K562 (cell line): ENCODE results near the gene AK2. TPM values are rescaled to one million over a fixed set of nuclear protein-coding genes. Genes with fewer than 3 reads are reported as not detected.

Experiments used
- ATAC-seq: fragments of 200-7000 bp; cut with Tn5 transposase; 3 replicates; pipeline ENCODE4 v1.9.1; 2020; ENCODE audit warnings: moderate library complexity
- BruUV-seq: library from RNA; stranded (reverse); fragments of 400-500 nt; replicated peaks from 2 replicates; lab custom pipeline; 2021; lab: Mats Ljungman, UMichigan
- CTCF ChIA-PET: fragments of 300-600 bp; formaldehyde crosslinking; extraction: SDS; loops from one replicate; lab custom pipeline; 2021; ENCODE audit warnings: low intra/inter-chr PET ratio; lab: Yijun Ruan, JAX
- POLR2A ChIA-PET: fragments of 300-600, 350-650 bp; sonication (Branson Sonifier 250); formaldehyde crosslinking; extraction: SDS; loops from one replicate; lab custom pipeline; 2021; ENCODE audit warnings: antibody characterized with exemption, inconsistent platforms; lab: Yijun Ruan, JAX
- DNase-seq, 4 experiments: peaks; one replicate each; pipeline versions ENCODE4 v3.0.0 to v3.0.0-alpha.2; 2011 to 2018; ENCODE audit warnings: low spot score in 3 of 4, mixed read lengths in 3 of 4; ENCODE audit errors: extremely low read depth in 1 of 4
- FAIRE-seq: peaks from 2 replicates; lab custom pipeline; 2011; peaks lifted over from hg19 to GRCh38; lab: Jason Lieb, UNC
- H2AFZ ChIP-seq: 2 replicates; pipeline ENCODE4 v1.6.0; 2011; ENCODE audit warnings: low read depth, low read length, control low read depth, inconsistent platforms
- H3K27ac ChIP-seq: fragments of 200-600 bp; 3 replicates; pipeline ENCODE4 v1.8.0; 2011; ENCODE audit warnings: low read depth, mild to moderate bottlenecking, control low read depth, inconsistent platforms, low read length, moderate library complexity, mixed read lengths; ENCODE audit errors: extremely low read depth
- H3K27me3 ChIP-seq, 2 experiments: fragments of 300-600 bp in 1 of 2; 2 replicates in 1 of 2; 3 replicates in 1 of 2; pipeline versions ENCODE4 v1.6.0 to v1.8.0; 2011; ENCODE audit warnings: inconsistent platforms in 2 of 2, low read length in 2 of 2, mild to moderate bottlenecking in 1 of 2, mixed read lengths in 1 of 2, moderate library complexity in 1 of 2; ENCODE audit not compliant: control insufficient read depth in 2 of 2, insufficient read depth in 2 of 2
- H3K36me3 ChIP-seq: fragments of 300-600 bp; 3 replicates; pipeline ENCODE4 v1.8.0; 2011; ENCODE audit warnings: mild to moderate bottlenecking, low read length, inconsistent platforms; ENCODE audit not compliant: control insufficient read depth, insufficient read depth
- H3K4me1 ChIP-seq, 2 experiments: fragments of 200-600 bp in 1 of 2; replicated peaks in 1 of 2; 2 replicates in 1 of 2; 3 replicates in 1 of 2; pipeline versions ENCODE4 v1.5.1 to v1.8.0; 2011; ENCODE audit warnings: inconsistent platforms in 2 of 2, low read length in 2 of 2, mild to moderate bottlenecking in 1 of 2, mixed read lengths in 1 of 2, moderate library complexity in 1 of 2; ENCODE audit not compliant: control insufficient read depth in 2 of 2, insufficient read depth in 2 of 2
- H3K4me2 ChIP-seq: 2 replicates; pipeline ENCODE4 v1.6.1; 2011; ENCODE audit warnings: low read length, control low read depth, inconsistent platforms, mixed read lengths; ENCODE audit not compliant: insufficient read depth
- H3K4me3 ChIP-seq: fragments of 200-600 bp; sonication (generic), shearing (Covaris generic); 2 replicates; pipeline ENCODE4 v1.5.1; 2016; ENCODE audit warnings: control low read depth, inconsistent platforms
- H3K79me2 ChIP-seq: fragments of 200-600 bp; 3 replicates; pipeline ENCODE4 v1.8.0; 2011; ENCODE audit warnings: low read length, inconsistent platforms; ENCODE audit not compliant: control insufficient read depth, insufficient read depth
- H3K9ac ChIP-seq, 2 experiments: 2 replicates each; pipeline versions ENCODE4 v1.6.0 to v1.6.1; 2011; ENCODE audit warnings: low read depth in 2 of 2, low read length in 2 of 2, control low read depth in 1 of 2, inconsistent platforms in 1 of 2, mild to moderate bottlenecking in 1 of 2, mixed read lengths in 1 of 2; ENCODE audit not compliant: insufficient read depth in 1 of 2
- H3K9me1 ChIP-seq: one replicate; pipeline ENCODE4 v1.6.0; 2011; ENCODE audit warnings: inconsistent platforms, mild to moderate bottlenecking, low read length, moderate library complexity; ENCODE audit not compliant: control insufficient read depth, insufficient read depth
- H3K9me3 ChIP-seq: replicated peaks from 2 replicates; pipeline ENCODE4 v1.5.1; 2011; ENCODE audit warnings: low read depth, low read length, inconsistent platforms; ENCODE audit not compliant: control insufficient read depth, insufficient read depth
- H4K20me1 ChIP-seq: replicated peaks from 2 replicates; pipeline ENCODE4 v1.6.1; 2011; ENCODE audit warnings: low read length, inconsistent platforms, mixed read lengths; ENCODE audit not compliant: control insufficient read depth, insufficient read depth
- ATF7 ChIP-seq: fragments of 450-650 bp; IDR thresholded peaks from 2 replicates; pipeline ENCODE4 v1.7.1; 2014; ENCODE audit warnings: mild to moderate bottlenecking, moderate library complexity
- BHLHE40 ChIP-seq: IDR thresholded peaks from 2 replicates; pipeline ENCODE4 v1.6.1; 2011; ENCODE audit warnings: low read length, improper control_type of control experiment
- GABPA ChIP-seq: fragments of 200-800 bp; sonication (Bioruptor generic); conservative IDR thresholded peaks from 2 replicates; pipeline ENCODE4 v1.6.1; 2016; ENCODE audit warnings: low read depth, missing genetic modification characterization, missing compliant biosample characterization
- GABPB1 ChIP-seq: sonication (generic); formaldehyde crosslinking; IDR thresholded peaks from 2 replicates; pipeline ENCODE4 v1.8.0; 2022; ENCODE audit warnings: mild to moderate bottlenecking, missing genetic modification reagents
- LEF1 ChIP-seq: fragments of 450-650 bp; IDR thresholded peaks from 2 replicates; pipeline ENCODE4 v1.6.1; 2016; ENCODE audit warnings: mild to moderate bottlenecking
- MCM3 ChIP-seq: fragments of 450-650 bp; IDR thresholded peaks from 2 replicates; pipeline ENCODE4 v1.6.1; 2016
- NFYB ChIP-seq: IDR thresholded peaks from 2 replicates; pipeline ENCODE4 v1.6.1; 2011; ENCODE audit warnings: mild to moderate bottlenecking, moderate library complexity; ENCODE audit not compliant: insufficient read length; ENCODE audit errors: extremely low read depth
- NRF1 ChIP-seq, 2 experiments: fragments of 450-650 bp; IDR thresholded peaks in 1 of 2; conservative IDR thresholded peaks in 1 of 2; 2 replicates each; pipeline ENCODE4 v1.6.1; 2014; ENCODE audit warnings: mild to moderate bottlenecking in 2 of 2
- RAD51 ChIP-seq: fragments of 450-650 bp; IDR thresholded peaks from 2 replicates; pipeline ENCODE4 v1.7.1; 2016; ENCODE audit warnings: low read depth, mild to moderate bottlenecking, borderline replicate concordance
- TOE1 ChIP-seq, 2 experiments: fragments of 450-650 bp in 1 of 2; sonication (generic) in 1 of 2; formaldehyde crosslinking in 1 of 2; IDR thresholded peaks; 2 replicates each; pipeline versions ENCODE4 v1.7.1 to v1.8.0; 2016 to 2022; ENCODE audit warnings: borderline replicate concordance in 2 of 2, mild to moderate bottlenecking in 2 of 2, antibody characterized with exemption in 1 of 2, inconsistent platforms in 1 of 2, low read depth in 1 of 2, missing genetic modification reagents in 1 of 2, moderate library complexity in 1 of 2
- ZNF347 ChIP-seq: fragments of 450-650 bp; formaldehyde crosslinking; IDR thresholded peaks from 2 replicates; pipeline ENCODE4 v1.4.0; 2020; ENCODE audit warnings: low read depth, mild to moderate bottlenecking, moderate library complexity
- ZNF584 ChIP-seq: fragments of 200-800 bp; sonication (Bioruptor generic); IDR thresholded peaks from 2 replicates; pipeline ENCODE4 v1.6.1; 2016; ENCODE audit warnings: low read depth, mild to moderate bottlenecking, missing genetic modification characterization, missing compliant biosample characterization
- ZNF780A ChIP-seq: fragments of 250-450 bp; sonication (Bioruptor Pico); IDR thresholded peaks from 2 replicates; pipeline ENCODE4 v1.5.0; 2021; ENCODE audit warnings: mild to moderate bottlenecking
- WGBS: fragments of 100-300 bp; shearing (Covaris generic); methylation state at CpG from one replicate; pipeline ENCODE4 v1.1.6; 2016; ENCODE audit warnings: low coverage, mixed read lengths; ENCODE audit not compliant: insufficient coverage; ENCODE audit errors: missing lambda C conversion rate; 5-methylcytosine and 5-hydroxymethylcytosine counted together
- in situ Hi-C: fragments of 300-500 bp; cut with MboI; formaldehyde crosslinking; loops from 4 replicates; pipeline ENCODE4 v1.15.0; 2018; ENCODE audit warnings: inconsistent platforms, mixed read lengths
- intact Hi-C: fragments of 100-400 bp; cut with micrococcal nuclease; formaldehyde crosslinking; loops from 2 replicates; pipeline ENCODE4 v1.14.2; 2022
- polyA plus RNA-seq, 8 experiments: library from polyadenylated mRNA; depleted of rRNA in 4 of 8; stranded (reverse) in 5 of 8; unstranded in 3 of 8; fragments of >200 nt; fragmentation: Nextera tagmentation in 2 of 8; fragmentation: Illumina TruSeq in 1 of 8; extraction: Ambion mirVana in 2 of 8; extraction: Trizol in 1 of 8; gene quantifications; 2 replicates each; pipeline versions ENCODE4 v1.2.1 to v1.2.3, GENCODE V29; 2011 to 2014; ENCODE audit warnings: inconsistent platforms in 1 of 8, missing spikeins in 1 of 8
- total RNA-seq, 7 experiments: library from RNA; depleted of rRNA in 6 of 7; stranded (reverse); fragments of >200 nt in 6 of 7; fragmentation: Illumina TruSeq in 2 of 7; extraction: Trizol in 2 of 7; gene quantifications; 2 replicates each; pipeline versions ENCODE4 v1.2.1 to v1.2.3, GENCODE V29; 2011 to 2021; ENCODE audit warnings: low replicate concordance in 1 of 7
- TF ChIP-seq, protein P1 (sequence below): sonication (generic); formaldehyde crosslinking; IDR thresholded peaks from 2 replicates; pipeline ENCODE4 v1.9.0; 2022; ENCODE audit warnings: mild to moderate bottlenecking, missing genetic modification reagents
- TF ChIP-seq, protein P2 (sequence below): fragments of 450-650 bp; formaldehyde crosslinking; IDR thresholded peaks from 2 replicates; pipeline ENCODE4 v1.4.0; 2020; ENCODE audit warnings: mild to moderate bottlenecking, mixed read lengths
- TF ChIP-seq, protein P3 (sequence below): sonication (generic); formaldehyde crosslinking; IDR thresholded peaks from 2 replicates; pipeline ENCODE4 v1.8.0; 2023; ENCODE audit warnings: mild to moderate bottlenecking, missing genetic modification reagents

AK2 gene
- total and polyA plus RNA-seq, 9 of the 15 experiments (the other 6 are each of a cell fraction or from before 2014, with no cell fraction given), result 105 to 1,050 (median 509) TPM

DNA sequence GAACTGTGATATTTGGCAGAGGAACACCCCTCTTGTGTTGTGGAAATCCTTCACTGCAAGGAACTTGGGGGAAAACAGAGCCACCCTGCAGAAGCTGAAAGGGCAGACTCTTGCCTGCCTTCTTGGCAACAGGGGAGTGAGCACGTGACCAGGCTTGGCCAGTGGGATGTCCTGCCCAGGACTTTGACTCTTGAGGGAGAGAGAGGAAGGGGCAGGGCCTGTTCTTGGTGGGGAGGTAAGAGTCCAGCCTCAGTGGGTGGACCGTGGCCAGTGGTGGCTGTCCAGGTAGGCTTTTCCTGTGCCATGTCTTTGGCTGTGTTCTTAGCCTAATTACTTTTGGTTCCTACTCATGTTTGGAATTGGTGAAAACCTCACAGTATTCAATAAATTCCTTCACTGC is 8.6 kb upstream of the AK2 start:
- Histone ChIP-seq H3K4me2 (no peak overlapping the region), H4K20me1 (no peaks in the 10 kb centered on the region), H3K27me3 (no peaks in the 10 kb centered on the region; a peak in 1 of 5 replicates), H3K27ac (no peak overlapping the region), H2AFZ (peak overlapping the region; percentile 27; the same call in 1 of the 2 replicates), H3K9me1 (no peaks in the 10 kb centered on the region), H3K9ac (no peak overlapping the region), H3K4me3 (no peak overlapping the region), H3K36me3 (no peaks in the 10 kb centered on the region), H3K4me1 (peaks cover 0 to 11% of the 10 kb centered on the region in 2 experiments; a peak in 3 of 5 replicates), H3K79me2 (no peaks in the 10 kb centered on the region), H3K9me3 (no peaks in the 10 kb centered on the region)
- no TSS peak for BruUV-seq
- ChIA-PET POLR2A (no interaction called here), CTCF (no interaction called here)
- FAIRE-seq (no peak), ATAC-seq (peak; percentile 82), DNase-seq (peak in 3 of 4 experiments; percentile 34 to 39 (median 37))
- WGBS, result 9% methylated on average over 2 of the region's 2 CpGs
- in situ Hi-C loops (no loop called here), intact Hi-C loops (no loop called here)
- TF ChIP-seq, protein P1, sequence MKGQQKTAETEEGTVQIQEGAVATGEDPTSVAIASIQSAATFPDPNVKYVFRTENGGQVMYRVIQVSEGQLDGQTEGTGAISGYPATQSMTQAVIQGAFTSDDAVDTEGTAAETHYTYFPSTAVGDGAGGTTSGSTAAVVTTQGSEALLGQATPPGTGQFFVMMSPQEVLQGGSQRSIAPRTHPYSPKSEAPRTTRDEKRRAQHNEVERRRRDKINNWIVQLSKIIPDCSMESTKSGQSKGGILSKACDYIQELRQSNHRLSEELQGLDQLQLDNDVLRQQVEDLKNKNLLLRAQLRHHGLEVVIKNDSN (CRISPR knock-in tag), result peak; percentile 93
- TF ChIP-seq ATF7, result no peak
- no peak for TF ChIP-seq ZNF780A (CRISPR knock-in tag)
- TF ChIP-seq MCM3, result no peak
- no peak for TF ChIP-seq GABPA
- no peak for TF ChIP-seq LEF1
- no peak for TF ChIP-seq GABPB1 (CRISPR knock-in tag)
- peak; percentile 33 for TF ChIP-seq NFYB
- TF ChIP-seq ZNF347 (CRISPR knock-in tag), result no peak
- TF ChIP-seq ZNF584, result 0 out of 2 replicates have a peak, but pooled peaks have one; percentile 38
- TF ChIP-seq, protein P2, sequence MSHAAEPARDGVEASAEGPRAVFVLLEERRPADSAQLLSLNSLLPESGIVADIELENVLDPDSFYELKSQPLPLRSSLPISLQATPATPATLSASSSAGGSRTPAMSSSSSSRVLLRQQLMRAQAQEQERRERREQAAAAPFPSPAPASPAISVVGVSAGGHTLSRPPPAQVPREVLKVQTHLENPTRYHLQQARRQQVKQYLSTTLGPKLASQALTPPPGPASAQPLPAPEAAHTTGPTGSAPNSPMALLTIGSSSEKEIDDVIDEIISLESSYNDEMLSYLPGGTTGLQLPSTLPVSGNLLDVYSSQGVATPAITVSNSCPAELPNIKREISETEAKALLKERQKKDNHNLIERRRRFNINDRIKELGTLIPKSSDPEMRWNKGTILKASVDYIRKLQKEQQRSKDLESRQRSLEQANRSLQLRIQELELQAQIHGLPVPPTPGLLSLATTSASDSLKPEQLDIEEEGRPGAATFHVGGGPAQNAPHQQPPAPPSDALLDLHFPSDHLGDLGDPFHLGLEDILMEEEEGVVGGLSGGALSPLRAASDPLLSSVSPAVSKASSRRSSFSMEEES (CRISPR knock-in tag), result peak; percentile 91
- TF ChIP-seq BHLHE40, result peak; percentile 64
- TF ChIP-seq, protein P3, sequence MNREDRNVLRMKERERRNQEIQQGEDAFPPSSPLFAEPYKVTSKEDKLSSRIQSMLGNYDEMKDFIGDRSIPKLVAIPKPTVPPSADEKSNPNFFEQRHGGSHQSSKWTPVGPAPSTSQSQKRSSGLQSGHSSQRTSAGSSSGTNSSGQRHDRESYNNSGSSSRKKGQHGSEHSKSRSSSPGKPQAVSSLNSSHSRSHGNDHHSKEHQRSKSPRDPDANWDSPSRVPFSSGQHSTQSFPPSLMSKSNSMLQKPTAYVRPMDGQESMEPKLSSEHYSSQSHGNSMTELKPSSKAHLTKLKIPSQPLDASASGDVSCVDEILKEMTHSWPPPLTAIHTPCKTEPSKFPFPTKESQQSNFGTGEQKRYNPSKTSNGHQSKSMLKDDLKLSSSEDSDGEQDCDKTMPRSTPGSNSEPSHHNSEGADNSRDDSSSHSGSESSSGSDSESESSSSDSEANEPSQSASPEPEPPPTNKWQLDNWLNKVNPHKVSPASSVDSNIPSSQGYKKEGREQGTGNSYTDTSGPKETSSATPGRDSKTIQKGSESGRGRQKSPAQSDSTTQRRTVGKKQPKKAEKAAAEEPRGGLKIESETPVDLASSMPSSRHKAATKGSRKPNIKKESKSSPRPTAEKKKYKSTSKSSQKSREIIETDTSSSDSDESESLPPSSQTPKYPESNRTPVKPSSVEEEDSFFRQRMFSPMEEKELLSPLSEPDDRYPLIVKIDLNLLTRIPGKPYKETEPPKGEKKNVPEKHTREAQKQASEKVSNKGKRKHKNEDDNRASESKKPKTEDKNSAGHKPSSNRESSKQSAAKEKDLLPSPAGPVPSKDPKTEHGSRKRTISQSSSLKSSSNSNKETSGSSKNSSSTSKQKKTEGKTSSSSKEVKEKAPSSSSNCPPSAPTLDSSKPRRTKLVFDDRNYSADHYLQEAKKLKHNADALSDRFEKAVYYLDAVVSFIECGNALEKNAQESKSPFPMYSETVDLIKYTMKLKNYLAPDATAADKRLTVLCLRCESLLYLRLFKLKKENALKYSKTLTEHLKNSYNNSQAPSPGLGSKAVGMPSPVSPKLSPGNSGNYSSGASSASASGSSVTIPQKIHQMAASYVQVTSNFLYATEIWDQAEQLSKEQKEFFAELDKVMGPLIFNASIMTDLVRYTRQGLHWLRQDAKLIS, result no peak
- peak; percentile 88 for TF ChIP-seq TOE1 (IDR thresholded peaks at IDR 0.05; ENCODE audit: borderline replicate concordance)
- no peak for TF ChIP-seq TOE1 (CRISPR knock-in tag; IDR thresholded peaks at IDR 0.05; ENCODE audit: borderline replicate concordance, low read depth)
- 0 out of 4 replicates have a peak, but pooled peaks of 1 of the 2 experiments have one; percentile 7 for TF ChIP-seq NRF1 (conservative IDR thresholded peaks at IDR 0.05 in 1 of 2, IDR thresholded peaks at IDR 0.05 in 1 of 2)
- peak; percentile 92 for TF ChIP-seq RAD51
